Measurements from ENCODE around the gene COQ9.

GRCh38 chr16:57473176-57473840, 26.0 kb downstream of the COQ9 start:
- TF ChIP-seq CTCF (IDR thresholded peaks at IDR 0.05) (no peak), POLR2A (IDR thresholded peaks at IDR 0.05) (no peak)

Measured in thyroid gland (tissue), 4 donors.